Bladder microvascular endothelial cell (primary cell): ENCODE results near the gene RNF145. TPM values are rescaled to one million over a fixed set of nuclear protein-coding genes. Genes with fewer than 3 reads are reported as not detected.

Experiments used
- total RNA-seq: library from RNA; depleted of rRNA; stranded (reverse); fragments of >200 nt; gene quantifications from 2 replicates; pipeline ENCODE4 v1.2.3, GENCODE V29; 2014

Gene RNF145, protein sequence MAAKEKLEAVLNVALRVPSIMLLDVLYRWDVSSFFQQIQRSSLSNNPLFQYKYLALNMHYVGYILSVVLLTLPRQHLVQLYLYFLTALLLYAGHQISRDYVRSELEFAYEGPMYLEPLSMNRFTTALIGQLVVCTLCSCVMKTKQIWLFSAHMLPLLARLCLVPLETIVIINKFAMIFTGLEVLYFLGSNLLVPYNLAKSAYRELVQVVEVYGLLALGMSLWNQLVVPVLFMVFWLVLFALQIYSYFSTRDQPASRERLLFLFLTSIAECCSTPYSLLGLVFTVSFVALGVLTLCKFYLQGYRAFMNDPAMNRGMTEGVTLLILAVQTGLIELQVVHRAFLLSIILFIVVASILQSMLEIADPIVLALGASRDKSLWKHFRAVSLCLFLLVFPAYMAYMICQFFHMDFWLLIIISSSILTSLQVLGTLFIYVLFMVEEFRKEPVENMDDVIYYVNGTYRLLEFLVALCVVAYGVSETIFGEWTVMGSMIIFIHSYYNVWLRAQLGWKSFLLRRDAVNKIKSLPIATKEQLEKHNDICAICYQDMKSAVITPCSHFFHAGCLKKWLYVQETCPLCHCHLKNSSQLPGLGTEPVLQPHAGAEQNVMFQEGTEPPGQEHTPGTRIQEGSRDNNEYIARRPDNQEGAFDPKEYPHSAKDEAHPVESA
- 59.3 and 63.5 TPM in 2 replicates for total RNA-seq

GRCh38 chr5:159209438-159210209 is at the start of gene RNF145:
RNF145 (minus strand) TSS chr5:159209553; CDS start chr5:159203617, 5,936 bp downstream.

Other genes with a start within 250 kb of the RNF145 start
- 1.3 and 3.2 TPM in 2 replicates for gene EBF1, start 109.6 kb downstream of the RNF145 start, total RNA-seq
- 6.8 and 12.1 TPM in 2 replicates for gene UBLCP1, start 53.7 kb upstream of the RNF145 start, total RNA-seq
- not detected in 2 replicates for gene IL12B, start 120.9 kb upstream of the RNF145 start, total RNA-seq